GM18526 (cell line): Measurements from ENCODE around the gene FOXS1.

ENCODE experiments used
- POLR2A ChIP-seq: IDR thresholded peaks from 3 replicates; pipeline ENCODE4 v1.6.1; 2011; ENCODE audit not compliant: insufficient read length; ENCODE audit errors: extremely low read depth

Gene FOXS1

DNA sequence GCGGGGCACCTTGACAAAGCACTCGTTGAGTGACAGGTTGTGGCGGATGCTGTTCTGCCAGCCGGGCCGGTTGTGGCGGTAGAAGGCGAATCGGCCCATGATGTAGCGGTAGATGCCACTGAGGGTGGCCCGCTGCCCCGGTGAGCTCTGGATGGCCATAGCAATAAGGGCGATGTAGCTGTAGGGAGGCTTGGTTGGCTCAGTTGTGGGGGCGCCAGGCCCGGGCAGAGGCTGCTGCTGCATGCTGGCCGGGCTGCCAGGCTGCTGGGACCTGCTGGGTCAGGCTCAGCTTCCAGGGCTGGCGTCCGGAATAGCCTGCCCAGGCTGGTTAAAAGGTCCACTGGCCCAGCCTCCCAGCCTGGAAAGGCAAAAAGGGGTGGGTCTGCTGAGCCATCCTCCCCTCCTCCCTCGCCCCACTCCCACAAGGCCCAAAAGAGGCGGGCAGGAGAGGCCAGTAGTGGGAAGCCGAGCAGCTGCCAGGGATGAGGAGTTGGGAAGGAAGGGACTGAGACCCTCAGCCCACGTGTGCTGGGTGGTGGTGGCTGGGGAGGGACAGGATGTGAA lies at the start of gene FOXS1:
Gene FOXS1, minus strand, starts transcription at position 305 of the 564 bp plus-strand sequence. Its CDS starts 62 bp downstream, at position 243.
- TF ChIP-seq POLR2A, result no peak

DNA sequence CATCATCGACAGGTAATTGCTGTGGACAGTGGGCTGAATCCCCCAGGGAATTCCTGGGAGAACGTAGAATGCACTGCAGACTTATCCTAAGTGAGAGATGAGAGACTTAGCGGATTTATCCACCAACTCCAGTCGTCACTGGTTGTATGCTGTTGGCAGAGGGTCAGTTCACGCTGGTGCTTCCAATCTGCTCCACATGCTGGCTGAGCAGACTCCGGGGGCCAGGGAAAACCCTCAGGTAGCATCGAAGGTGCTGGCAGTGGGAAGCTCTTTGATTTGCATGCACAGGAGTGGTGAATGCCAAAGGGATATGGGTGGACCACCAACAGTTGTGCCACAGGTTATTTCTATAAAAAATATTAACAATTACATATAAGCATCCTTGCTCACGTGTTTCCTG lies 45.2 kb upstream of the FOXS1 start:
- no peak for TF ChIP-seq POLR2A

DNA sequence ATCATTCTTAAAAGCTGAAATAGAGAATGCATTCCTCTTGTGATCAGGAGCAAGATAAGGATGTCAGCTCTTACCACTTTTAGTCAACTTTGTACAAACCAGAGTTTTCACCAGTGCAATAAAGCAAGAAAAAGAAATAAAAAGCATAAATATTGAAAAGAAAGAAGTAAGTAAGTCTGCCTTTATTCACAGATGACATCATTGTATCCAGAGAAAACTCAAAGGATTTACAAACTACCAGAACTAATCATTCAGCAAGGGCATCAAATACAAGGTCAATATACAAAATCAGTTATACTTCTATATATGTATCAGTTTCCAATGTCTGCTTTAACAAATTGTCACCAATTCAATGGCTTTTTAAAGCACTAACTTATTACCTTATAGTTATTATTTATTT lies 38.4 kb upstream of the FOXS1 start:
- TF ChIP-seq POLR2A, result no peak

DNA sequence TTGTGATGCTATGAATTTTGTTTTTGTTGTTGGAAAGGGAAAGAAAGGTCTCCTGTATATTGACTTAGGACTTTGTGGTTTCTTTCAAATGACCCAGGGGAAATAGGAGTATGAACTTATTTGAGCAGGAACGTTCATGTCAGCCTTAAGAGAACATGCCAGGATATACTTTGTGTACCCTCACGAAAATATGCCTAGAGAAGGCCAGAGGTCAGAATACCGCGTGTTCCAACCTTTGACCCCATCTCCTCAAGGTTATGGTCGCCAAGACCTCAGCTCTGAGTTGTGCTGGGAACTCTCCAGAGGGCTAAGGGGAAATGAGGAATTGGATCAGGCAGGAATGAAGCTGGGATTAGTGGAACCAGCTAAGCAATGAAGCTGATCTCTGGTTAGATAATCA lies 36.5 kb upstream of the FOXS1 start:
- no peak for TF ChIP-seq POLR2A

DNA sequence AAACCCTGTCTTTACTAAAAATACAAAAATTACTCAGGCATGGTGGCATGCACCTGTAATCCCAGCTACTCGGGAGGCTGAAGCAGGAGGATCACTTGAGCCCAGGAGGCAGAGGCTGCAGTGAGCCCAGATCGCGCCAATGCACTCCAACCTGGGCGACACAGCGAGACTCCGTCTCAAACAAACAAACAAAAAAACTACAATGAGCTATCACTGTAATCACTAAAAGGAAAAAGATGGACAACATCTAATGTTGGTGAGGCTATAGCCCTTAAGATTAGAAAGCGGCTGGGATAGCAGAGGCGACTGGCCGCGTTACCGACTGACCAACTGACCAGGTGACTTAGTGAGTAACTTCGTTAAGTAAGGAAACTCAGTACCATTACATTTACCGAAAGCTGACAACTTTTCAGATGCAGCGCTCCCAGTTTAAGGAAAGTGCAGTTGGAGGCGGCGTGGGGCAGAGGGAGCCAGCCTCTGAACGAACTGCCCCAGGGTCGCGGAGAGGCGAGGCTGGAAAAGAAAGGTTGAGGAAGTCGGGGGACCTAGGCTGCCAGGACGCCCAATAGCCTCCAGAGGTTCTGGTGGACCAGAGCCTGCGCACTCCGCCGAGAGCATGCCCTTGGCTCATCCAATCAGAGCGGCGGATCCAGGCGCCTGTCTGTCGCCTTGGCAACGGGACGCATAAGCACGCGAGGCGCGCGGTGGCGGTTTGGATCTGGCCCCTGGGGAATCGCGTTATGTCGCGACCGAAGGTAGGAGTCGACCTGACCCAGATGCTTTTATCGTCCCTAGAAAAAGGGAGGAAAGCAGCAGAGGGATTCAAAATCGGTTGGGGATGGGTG lies 34.0 kb upstream of the FOXS1 start:
- peak; percentile 25 for TF ChIP-seq POLR2A

DNA sequence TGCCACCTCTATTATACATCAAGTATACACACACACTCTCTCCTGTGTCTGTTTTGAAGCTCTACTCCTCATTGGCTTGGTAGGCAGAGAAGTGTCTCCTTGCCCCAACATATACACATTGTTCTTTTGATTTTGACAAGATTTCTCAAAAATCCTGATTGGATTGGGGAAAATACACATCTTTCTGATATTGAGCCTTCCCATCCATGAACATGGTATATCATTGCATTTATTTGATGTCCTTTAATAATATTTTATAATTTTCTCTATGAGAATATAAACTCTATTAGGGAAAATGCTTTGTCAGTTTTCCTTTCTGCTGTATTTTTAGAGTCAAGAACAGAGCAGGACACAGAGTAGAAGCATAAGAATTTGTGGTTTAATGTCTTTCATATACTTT lies 32.3 kb upstream of the FOXS1 start:
- no peak for TF ChIP-seq POLR2A

DNA sequence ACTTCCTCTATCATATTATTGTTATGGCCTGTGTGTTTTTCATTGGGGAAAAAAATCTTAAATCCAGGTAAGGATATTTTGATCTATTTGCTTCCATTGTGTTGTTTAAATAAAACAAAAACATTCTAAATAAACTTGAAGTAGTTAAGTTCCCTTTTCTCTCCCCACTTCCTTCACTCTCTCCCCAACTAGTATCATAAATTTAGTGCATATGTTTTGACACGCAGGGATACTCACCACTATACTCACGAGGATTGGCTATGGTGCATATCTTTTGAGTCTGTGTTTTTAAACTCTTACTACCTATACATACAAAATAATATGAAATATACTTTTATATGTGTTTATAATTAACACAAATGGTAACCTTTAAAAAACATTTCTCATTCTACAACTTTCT lies 30.3 kb upstream of the FOXS1 start:
- no peak for TF ChIP-seq POLR2A

DNA sequence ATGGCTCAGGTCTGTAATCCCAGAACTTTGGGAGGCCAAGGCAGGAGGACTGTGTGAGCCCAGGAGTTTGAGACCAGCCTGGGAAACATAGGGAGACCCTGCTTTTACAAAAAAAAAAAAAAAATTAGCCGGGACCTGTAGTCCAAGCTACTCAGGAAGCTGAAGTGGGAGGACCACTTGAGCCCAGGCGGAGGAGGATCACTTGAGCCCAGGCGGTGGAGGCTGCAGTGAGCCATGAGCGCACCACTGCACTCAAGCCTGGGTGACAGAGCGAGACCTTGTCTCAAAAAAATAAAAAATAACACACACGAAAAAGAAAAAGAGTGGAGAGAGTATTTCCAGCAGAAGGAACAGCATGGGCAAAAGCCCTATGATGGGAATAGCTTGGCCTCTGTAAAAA lies 27.0 kb upstream of the FOXS1 start:
- no peak for TF ChIP-seq POLR2A

DNA sequence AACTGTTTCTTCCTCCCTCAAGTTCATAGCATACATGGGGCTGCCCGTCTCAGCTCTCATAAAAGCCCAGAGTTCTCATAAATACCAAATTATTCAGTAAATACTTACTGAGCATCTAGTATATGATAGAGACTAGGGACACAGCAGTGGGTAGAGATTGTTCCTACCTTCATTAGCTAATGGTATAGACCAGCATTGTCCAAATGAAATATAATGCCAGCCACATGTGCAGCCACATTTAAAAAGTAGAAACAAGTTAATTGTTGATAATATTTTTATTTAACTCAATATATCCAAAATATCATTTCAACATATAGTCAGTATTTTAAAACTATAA lies 26.2 kb upstream of the FOXS1 start:
- no peak for TF ChIP-seq POLR2A

DNA sequence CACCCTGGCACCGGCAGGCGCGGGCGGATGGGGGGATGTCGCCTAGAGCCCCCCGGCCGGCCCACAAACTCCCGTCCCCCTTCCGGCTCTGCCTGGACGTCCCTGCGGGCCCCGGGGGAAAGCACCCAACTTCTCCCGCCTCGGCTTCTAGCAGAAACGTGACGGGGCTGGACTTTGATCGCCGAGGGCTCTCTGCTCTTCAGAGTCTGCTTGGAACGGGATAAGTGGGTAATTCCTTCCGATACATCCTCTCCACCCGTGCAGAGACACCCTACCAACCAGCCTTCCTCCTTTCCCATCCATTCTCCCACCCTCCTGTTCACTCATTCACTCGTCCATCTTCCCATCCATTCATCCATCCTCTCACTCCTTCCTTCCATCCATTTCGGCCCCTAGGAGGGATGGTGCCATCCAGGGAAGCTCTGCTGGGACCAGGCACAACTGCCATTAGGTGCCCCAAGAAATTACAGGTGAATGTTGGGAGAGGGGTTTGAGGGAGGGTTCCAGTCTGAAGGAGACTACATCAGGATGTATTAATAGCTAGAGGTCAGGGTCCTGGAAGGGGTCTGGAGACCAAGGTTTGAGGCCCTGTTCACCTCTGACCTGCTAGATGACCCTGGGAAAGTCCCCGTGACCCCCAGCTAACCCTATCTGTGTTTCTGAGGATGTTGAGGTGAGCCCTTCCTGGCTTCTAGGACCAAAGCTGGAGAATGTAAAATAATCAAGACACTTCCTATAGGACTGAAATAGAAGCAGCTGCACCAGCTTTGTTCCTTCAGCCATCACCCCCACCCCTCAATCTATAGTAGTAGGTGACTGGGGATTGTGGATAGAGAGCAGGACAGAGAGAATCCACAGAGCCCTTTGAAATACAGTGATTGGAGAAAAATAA lies 25.6 kb upstream of the FOXS1 start:
- TF ChIP-seq POLR2A, result no peak

DNA sequence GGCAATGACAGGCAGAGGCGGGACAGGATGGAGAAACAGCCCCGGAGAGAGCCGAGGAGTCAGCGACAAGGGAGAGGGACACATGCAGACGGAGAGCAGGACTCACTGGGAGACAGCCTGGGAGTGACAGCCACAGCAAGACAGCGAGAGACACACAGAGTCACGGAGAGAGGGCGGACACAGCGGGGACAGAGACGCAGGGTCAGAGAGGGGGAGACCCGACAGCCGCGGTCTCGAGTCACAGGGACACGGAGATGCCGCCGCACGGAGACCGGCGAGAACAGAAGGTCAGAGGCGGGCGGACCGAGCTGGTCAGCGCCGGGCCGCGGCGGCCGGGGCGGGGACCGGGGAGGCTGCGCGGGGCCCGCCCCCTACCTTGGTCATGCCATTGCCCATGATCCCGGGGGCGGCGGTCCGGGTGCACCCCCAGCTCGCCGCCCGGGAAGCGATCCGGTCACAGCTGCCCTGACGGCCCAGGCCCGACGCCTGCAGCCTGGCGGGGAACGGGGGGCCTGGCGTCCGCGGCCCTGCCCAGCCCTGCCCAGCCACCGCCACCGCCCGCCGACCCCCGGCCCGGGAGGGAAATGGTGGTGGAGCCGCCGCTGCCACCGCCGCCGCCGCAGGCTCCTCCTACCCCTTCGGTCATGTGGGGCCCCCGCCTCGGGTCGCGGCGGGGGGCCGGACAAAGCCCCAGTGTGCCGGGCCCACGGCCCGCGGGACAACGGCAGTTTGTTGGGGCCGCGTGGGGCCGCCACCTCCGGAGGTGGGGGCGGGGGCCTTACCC lies 24.7 kb upstream of the FOXS1 start, which contains the start of the genes DUSP15 and TTLL9:
Gene DUSP15, minus strand, starts transcription at position 586 of the 784 bp plus-strand sequence. Its CDS starts 190 bp downstream, at position 396.
Gene TTLL9, plus strand, starts transcription at position 693 of the 784 bp plus-strand sequence. CDS start 493 bp downstream, outside the sequence.
- TF ChIP-seq POLR2A, result no peak

DNA sequence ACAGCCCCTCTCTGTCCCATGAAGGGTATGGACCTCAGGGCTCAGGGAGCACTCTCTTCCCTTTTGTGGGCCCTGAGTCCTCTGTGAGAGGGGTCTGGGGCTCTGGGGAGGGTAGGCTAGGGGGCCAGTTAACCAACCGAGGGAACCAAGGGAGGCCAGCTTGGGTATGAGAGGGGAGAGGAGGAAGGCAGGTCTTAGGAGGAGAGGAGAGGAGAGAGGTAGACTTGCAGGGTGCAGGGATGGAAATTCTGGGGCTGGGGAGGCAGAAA lies 24.2 kb upstream of the FOXS1 start:
- no peak for TF ChIP-seq POLR2A

DNA sequence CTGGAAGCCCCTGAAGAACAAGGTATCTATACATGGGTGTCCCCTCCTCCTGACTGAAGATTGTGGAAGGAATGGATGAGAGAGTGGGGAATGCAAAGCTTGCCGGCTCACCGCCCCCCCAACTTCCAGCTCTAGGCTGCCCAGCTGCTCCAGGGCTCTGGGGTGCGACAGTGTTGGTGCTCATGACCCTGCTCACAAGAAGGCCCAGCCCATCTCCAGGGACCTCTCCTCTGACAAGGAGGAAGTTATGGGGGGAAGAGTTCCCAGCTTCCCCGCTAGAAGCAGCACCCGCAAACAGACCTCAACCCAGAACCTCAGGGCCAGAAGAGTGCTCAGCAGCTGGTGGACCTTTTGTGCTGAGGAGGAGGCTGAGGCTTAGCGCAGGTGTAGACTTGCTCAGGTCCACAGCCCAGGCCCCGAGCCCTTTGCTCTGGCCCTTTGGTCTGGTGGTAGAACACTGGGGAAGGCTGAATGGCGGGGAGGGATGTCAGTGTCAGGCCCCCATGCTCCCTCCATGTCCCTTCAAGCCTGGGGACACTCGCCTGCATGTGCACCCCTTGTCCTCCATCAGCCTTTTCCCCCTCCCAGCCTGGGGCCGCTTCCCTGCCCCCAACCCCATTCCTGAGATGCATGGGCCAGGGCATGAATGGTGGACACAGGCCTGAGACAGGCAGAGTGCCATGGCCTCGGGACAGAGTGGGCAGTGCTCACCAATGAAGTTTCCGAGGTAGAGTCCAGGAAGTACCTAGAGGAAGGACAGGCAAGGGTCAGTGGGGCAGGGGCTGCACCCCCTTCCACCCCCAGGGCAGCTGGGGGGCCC lies 23.7 kb upstream of the FOXS1 start:
- TF ChIP-seq POLR2A, result no peak

DNA sequence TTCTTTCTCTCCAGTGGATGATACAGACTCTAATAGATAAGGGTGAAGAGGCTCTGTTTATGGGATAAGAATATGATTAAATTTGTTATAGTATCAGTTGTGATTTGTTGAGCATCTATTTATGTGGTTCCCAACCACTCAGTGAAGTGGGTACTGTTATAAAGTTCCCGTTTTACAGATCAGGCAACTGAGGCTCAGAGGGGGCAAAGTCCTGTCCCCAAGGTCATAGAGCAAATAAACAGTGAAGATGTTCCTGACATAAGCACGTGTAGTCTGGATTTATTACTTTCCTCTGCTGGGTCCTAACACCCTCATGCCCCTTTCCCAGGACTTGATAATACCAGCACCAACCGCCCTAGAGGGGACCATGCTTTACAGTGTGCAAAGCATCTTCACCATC lies 20.8 kb upstream of the FOXS1 start:
- TF ChIP-seq POLR2A, result no peak
